GM18517 (cell line): ENCODE data around the gene PDE1A.

Experiments used
- ATAC-seq: cut with Tn5 transposase; IDR thresholded peaks from one replicate; pipeline ENCODE4 v1.9.1; 2021; ENCODE audit warnings: mild to moderate bottlenecking, moderate library complexity; ENCODE audit not compliant: unreplicated experiment

PDE1A gene

DNA sequence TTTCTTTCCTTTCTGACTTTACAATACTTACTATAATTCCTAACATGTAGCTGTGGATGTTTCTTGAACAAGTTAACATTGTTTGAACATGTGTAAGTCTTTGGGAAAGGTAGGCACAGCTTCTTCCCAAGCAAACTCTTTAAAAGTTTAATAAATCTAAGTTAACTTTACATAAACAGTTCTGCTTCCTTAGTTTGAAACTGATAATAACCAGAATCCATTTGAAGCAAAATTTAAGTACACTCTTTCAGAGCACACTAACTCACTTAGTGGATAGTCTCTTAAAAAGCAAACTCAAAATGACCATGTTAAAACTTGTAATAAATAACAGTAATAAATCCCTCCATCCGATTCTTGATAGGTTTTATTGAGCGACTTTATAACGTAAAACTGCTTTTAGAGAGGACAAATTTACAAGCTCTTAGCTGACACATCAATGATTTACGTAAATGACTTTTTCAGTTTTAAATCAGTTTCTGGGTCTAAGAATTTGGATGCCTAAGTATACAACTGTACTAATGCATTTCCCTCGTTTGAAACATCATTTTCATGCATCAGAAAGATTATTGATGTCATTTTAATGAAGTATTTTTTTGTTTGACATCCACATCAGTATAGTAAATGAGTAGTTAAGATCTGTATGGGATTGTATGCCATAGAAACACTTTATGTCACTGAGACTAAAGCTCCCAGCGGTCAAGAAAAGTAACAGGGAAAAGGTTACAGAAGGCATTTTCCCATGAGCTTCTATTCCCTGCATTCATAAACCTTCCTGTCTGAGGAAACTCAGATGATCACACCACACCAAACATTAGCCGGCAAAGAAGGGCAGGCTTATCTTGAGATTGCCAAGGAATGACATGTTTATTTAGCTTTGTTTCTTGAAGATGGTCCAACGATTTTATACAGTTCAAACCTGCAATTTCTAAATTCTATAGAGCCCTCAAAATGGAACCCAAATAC lies 67.5 kb downstream of the PDE1A start:
- no peak for ATAC-seq

DNA sequence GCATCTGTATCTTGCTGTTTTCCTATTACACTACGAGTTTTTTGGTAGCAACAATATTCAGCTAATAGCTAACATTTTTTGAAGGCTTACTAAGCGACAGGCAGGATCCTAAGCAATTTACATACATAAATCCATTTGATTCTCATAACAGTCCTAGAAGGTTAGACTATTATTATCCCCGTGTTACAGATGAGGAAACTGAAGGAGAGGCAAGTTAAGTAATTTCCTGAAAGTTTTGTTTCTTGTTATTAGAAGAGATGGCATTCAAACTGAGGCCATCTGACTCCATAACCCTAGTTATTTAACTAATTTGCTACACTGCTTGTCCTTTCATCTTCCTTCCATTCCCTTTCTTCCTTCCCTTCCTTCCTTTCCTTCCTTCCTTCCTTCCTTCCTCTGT lies 68.2 kb downstream of the PDE1A start:
- no peak for ATAC-seq

DNA sequence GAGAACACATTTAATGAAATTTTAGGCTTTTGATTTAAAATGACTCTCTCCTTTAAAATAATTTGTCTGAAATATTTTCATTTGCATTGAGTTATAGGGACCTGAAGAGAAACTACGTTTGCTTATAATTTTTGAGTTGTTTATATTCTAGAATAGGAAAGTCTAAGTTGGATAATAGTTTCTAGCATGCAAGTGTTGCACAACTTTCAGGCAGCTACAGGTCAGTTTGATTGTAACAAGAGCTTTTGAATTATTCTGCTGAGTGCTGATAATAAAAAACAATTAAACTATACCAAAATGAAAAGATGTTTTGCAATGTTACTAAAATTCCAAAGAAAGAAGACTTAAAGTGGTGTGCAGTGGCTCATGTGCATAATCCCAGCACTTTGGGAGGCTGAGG lies 71.0 kb downstream of the PDE1A start:
- ATAC-seq = no peak

DNA sequence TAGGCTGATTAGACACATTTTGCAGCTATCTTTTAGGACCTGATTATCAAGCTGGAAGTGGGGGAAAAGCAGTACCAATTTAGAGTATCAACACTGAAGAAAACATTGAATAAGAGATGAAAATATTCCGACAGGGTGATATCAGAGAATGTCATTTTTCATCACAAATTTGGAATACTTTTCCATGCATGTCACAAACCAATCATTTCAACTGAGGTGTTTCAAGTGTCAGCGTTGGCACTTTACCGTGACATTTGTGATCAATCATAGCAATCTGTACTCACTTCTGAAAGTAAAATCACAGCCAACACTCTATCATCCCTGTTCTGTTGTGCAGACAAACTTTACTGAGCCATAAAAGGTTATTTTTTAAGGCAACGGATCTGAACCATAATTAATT lies 75.4 kb downstream of the PDE1A start:
- ATAC-seq = no peak

DNA sequence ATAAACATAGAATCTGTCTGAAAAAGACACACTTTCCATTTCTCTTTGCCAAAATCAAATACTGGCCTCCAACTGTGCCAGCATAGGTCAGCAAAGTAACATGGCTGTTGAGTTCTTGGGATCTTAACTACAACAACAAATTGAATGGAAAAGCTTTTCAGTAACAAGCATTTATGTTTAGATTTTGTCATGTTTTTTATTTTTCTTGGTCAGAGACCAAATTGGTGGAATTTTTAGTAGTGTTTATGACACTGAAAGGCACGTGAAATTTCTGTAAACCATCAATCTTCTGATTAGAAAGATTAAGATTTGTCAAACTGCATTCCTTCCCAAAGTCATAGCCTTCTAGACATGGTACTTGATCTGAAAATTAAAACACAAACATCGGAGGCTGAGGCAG lies 77.6 kb downstream of the PDE1A start:
- ATAC-seq = no peak

DNA sequence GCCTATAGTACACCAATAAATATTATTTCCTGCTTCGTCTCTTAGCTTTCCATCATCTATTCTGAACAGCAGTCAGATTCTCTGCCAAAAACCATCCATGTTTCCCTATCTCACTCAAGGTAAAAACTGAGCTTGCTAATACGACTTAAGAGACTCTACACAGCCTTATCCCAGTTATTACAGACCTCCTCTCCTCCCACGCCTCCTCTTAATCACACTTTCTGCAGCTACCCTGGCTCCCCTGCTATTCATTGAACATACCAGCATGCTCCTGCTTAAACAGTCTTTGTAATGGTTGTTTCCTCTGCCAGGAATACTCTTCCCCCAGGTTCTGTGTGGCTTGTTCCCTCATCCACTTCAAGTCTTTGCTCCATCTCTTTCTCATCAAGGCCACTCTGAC lies 81.5 kb downstream of the PDE1A start:
- ATAC-seq = no peak

DNA sequence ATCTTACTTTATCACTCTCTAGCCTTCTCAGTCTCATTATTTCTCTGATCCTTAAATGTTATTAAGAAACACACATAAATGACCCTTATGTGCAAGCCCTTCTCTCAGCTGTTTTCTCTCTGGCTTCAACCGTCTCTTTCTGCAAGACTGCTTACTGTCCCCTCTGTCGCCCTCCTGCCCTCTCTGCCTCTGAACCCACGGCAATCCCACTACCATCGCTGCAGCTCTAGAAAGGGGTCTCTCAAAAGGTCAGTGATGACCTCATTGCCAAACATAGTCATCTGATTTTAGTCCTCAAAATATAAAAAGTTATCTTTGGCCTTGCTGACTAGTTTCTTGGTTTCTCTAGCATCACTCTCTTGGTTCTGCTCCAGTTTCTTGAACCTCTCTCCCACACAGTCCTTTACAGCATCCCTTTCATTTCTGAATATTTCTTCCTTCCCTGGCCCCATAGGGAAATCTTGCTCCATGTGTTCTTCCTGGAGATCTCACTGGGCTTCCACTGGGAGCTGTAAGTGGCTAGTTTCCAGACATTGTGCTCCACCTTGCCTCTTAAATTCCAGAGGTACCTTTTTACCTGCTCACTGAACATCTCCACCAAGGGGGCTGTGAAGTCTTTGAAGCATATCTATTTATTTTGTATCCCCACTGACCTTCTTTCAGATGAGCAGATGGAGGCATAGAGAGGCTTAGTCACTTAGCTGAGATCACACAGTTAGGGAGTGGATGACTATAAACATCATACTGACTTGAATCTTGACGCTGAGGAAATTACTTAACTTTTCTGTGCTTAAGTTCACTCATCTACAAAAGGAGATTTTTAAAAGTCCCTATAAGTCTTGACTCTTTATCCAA lies 96.2 kb downstream of the PDE1A start:
- ATAC-seq = no peak

DNA sequence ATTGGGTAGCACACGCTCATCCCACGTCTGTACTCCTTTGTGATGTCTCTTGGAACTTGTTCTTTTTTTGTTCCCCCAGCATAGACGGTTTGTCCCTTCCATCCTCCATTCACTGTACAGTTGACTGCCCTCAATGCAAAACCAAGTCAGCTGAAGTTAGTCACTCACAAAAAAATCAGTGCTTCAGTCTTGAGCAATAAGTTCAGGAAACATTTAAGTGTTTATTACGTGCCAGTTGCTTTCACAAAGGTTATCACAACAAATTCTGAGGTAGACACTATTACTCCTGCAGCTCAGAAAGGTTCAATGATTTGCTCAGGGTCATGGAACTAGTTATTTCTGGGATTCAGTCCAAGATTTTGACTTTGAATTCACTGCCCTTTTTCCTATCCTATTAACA lies 102.2 kb downstream of the PDE1A start:
- ATAC-seq = no peak

DNA sequence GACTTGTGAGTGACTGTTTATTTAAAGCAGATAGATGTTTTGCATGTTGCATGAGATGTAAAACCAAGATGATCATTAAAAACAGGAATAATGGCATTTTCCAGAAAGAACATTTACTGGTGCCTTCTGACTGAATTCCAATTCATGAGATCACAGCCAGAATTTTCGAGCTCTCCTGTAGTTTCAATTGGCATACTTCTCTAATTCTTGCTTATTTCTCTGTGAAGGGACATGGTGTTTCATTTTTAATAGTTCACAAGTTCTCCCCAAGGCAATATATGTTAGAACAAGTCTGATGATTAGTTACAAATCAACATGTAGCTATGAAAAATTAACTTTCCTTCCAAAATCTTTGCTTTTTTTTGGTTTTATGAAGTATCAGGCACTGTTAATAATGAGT lies 105.7 kb downstream of the PDE1A start:
- no peak for ATAC-seq

DNA sequence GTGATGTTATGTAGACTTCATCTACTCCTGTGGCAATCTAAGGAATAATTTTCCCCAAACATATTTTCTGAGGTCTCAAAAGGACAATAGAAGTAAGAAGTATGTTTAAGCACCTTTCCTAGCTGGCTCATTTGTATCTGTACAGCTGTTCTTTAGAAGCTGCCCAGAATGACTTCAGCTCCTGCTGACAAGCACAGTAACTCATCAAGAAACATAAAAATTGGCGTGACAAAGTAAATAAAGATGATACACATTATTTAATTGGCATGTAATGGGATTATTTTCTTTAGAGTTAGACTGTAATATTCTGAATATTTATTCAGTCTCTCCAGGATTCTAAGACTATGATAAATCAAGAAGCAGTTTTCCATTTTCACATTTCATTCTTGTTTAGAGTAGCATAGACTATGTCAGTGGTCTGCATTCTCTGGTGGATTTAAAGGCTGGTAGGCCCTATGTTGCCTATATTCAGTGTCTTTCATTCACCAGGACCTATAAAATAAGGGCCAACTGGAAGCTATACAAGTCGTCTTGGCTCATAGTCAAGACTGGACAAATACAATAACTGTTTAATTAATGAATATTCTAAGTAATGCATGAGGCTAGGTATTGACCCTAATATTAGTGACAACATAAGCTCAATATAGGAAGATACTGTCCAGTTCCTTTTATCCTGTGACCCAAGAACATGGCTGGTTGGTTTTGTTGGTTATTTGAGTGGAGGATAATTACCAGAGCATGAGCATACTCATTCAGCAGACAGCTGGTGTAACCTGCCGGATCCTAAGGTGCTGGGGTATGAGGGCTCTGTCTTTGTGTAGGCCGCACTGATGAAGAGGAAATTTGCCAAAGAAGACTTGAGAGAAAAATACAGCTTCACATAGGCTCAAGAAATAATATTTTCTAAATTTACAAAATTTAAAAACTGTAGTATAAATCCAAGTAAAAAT lies 107.0 kb downstream of the PDE1A start:
- ATAC-seq = no peak

DNA sequence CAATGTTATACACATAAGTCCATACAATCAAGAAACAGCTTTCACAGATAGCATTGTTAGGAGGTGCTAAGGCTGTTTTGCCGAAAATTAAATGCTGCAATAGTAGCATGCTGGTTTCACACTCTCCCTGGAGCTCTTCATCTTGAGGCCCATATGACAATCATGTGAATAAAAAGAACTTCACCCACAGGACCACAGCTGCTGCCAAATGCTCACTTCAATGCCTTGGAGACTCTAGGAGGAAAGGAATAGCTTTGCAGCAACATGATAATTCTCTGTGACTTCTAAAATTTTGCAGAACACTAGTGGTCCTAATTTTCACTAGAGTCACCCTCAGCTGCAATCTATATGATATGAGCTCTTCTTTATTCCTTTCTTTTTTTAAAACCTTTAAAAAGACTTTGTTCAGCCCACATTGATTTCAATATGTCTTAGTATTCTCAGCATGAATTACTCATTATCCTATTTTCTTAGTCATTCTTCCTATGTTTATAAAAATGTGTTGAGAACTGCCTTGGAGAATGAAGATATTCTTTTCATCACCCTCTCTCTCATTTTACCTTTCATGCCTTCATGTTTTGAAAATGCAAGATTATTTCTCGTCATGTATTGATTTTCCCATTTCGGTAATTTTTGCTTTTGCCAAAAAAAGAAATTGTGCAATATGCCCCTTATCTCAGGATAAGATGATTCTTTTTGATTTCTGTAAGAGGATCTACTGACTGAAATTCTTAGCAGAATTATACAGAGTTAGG lies 108.2 kb downstream of the PDE1A start:
- no peak for ATAC-seq

DNA sequence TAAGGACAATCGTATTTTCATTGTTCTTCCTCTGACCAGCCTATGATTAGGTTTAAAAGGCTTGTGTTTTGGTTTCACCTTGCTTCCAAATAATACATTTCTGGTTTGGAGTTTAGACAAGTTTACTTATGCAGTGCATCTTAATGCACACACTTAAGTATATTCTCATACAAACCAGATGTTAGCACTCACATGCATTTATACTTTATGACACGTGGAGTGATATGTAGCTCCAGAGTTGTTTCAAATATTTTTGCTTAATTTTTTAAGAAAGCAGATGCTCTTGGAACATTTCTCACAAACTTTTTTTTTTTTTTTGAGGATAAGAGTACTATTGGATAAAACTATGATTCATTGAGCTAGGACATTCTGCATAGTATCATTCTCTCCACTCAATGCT lies 109.9 kb downstream of the PDE1A start:
- ATAC-seq = no peak

DNA sequence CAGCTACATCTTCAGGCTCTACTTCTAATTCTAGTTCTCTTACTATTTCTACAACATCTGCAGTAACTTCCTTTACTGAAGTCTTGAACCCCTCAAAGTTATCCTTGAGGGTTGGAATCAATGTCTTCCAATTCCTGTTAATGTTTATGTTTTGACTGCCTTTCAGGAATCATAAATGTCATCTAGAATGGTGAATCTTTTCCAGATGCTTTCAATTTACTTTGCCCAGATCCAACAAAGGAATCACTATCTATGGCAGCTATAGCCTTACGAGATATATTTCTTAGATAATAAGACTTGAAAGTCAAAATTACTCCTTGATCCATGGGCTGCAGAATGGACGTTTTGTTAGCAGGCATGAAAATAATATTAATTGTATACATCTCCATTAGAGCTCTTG lies 123.9 kb downstream of the PDE1A start:
- ATAC-seq = no peak

DNA sequence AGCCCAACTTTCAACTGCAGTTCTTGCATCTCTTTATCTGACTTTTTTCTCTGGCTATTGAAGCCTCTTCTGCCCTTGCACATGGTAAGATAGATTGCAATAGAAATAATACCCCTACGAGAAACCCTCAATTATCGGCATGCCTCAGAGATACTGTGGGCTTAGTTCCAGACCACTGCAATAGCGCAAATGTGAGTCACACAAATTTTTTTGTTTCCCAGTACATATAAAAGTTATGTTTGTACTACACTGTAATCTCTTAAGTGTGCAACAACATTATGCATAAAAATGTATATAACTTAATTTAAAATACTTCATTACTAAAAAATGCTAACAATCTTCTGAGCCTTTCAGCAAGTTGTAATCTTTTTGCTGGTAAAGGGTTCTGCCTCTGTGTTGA lies 124.7 kb downstream of the PDE1A start:
- no peak for ATAC-seq

DNA sequence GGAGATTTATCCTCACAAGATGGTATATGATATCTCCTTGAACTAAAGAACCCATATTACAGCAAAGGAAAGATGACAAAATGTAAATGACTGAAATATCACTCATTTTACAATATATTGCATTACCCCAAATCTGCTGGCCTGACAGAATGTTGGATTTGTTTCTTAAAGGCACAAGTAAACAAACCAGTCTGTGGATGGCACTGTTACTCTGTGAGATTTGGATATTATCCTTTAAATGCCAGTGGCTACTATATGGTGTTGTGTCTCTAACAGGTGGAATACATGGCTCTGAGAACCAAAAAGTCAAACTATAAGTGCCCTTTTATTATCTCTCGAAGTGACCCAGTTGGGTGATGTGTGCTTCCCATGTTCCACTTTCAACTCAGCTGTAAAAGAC lies 125.7 kb downstream of the PDE1A start:
- ATAC-seq = no peak

DNA sequence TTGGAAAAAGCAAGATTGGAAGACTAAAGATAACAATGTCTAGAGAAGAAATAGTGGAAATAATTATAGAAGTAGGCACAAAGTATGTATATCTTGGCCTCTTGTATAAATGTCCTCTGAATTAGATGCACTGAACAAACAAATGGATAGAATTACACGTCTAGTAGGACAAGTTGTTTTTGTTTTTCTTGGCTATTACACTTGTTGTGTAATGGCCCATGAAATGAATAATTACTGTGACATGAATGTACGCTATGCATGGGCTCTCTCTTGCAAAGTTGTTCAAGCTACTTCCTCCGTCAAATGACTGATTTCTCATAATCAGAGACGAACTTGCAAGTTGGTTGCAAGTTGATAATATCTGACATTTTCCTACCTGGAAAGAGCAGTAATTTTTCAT lies 126.2 kb downstream of the PDE1A start:
- no peak for ATAC-seq

DNA sequence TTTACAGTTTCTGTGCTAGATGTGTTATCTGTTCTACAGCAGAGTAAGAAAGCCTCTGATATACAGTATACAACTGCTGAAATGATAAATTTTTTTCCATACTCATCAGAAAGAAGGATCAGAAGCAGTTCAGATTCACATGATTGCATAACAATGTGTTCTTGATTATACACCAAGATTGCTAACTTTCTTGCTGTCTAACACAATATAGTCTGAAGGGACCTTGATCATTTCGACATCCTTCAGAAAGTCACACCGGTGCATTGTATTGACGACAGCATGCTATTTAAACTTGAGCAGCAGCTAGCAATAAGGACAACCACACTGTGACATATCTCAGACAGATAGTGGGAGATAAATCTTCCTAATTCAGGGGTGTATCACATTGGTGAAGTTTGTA lies 127.2 kb downstream of the PDE1A start:
- no peak for ATAC-seq

DNA sequence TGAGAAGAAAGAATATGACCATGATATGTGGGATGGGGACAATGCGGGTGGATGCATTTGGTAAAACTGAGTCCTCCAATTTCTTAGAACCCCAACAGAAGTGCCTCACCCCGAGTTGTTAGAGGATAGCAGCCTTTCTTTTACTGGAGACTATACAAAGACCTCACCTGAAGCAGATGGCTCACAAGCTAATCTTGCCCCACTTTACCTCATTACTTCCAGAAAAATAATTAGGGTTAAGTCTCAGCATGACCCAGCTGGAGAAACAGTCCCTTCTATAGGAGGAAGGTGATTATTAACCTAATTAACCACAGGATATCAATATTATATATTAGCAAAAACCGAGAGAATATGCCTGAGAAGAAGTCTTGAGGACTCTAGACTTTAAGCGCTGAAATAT lies 128.4 kb downstream of the PDE1A start:
- no peak for ATAC-seq

DNA sequence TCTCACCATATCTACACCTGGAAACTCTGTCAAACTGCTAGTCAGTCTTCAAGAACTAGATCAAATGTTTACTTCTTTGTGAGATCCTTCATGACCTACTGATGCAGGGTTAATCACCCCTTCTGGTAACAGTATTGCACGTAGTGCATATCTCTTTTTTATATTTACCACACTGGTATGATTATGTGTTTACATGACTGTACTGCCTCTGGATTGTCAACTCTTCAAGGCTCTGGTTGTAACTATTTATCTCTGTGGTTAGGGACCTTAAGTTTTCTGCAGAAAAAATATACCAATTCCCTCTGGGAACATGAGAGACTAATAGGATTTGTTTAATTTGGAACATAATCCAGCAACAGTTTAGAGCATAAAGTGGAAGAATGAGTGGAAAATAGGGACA lies 135.5 kb downstream of the PDE1A start:
- no peak for ATAC-seq

DNA sequence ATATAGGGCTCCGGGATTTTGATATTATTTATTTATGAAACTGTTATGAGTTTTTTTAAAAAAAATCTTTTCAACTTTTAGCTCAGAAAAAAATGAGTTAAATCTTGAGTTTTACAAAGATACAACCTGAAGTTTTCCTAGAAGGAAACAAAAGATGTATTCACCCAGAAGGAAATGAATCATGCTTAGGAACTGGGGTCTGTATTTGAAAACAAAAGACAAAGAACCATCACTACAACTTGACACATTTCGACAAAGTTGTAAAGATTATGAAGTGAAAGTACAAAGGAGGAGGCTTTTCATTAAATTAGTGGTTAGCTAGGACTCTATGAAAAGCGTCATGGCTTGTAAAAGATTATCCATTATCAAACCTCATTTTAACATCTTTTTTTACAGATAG lies 143.3 kb downstream of the PDE1A start:
- no peak for ATAC-seq
